ENCODE data around the gene RBBP5. TPM values are rescaled to one million over a fixed set of nuclear protein-coding genes. Genes with fewer than 3 reads are reported as not detected.

Gene RBBP5
- total RNA-seq, 4 donors from 2014 or later: 14.4 to 25.1 (median 21.2) TPM

- TF ChIP-seq POLR2A (IDR thresholded peaks at IDR 0.05): no peak
- no peak for TF ChIP-seq CTCF (IDR thresholded peaks at IDR 0.05 in 4 of 5, conservative IDR thresholded peaks at IDR 0.05 in 1 of 5)
- Histone ChIP-seq H3K9me3 (no peaks in the 10 kb centered on the region), H3K4me1 (no peaks in the 10 kb centered on the region), H3K27me3 (no peaks in the 10 kb centered on the region), H3K4me3 (no peak overlapping the region), H3K27ac (no peak overlapping the region), H3K36me3 (no peaks in the 10 kb centered on the region)
- DNase-seq (no peak), ATAC-seq (no peak)
- intact Hi-C loops (cut with DNase I; ENCODE audit: low total_unique reads) (no loop called here), in situ Hi-C loops (cut with MboI; ENCODE audit: low sequenced_read_pairs in 4 of 4) (loop anchor here in 1 of 4 donors (10.0 kb wide), 1 partner anchor 94 kb away; no protein-coding TSS in a partner anchor)
These were observed 53.2 kb downstream of the RBBP5 start for GRCh38 chr1:205068457-205069040.

GRCh38 chr1:205068001-205068400, 53.8 kb downstream of the RBBP5 start:
- Histone ChIP-seq H3K4me1 (no peaks in the 10 kb centered on the region), H3K36me3 (no peaks in the 10 kb centered on the region), H3K4me3 (no peak overlapping the region), H3K27me3 (no peaks in the 10 kb centered on the region), H3K27ac (no peak overlapping the region), H3K9me3 (no peaks in the 10 kb centered on the region)
- no peak for ATAC-seq
- intact Hi-C loops (cut with DNase I; ENCODE audit: low total_unique reads): no loop called here
- in situ Hi-C loops (cut with MboI; ENCODE audit: low sequenced_read_pairs in 4 of 4): loop anchor here in 1 of 4 donors (10.0 kb wide), 1 partner anchor 93 kb away; no protein-coding TSS in a partner anchor
- TF ChIP-seq CTCF (IDR thresholded peaks at IDR 0.05 in 4 of 5, conservative IDR thresholded peaks at IDR 0.05 in 1 of 5): no peak
- no peak for TF ChIP-seq POLR2A (IDR thresholded peaks at IDR 0.05)
- no peak for DNase-seq

GRCh38 chr1:205067031-205067430, 54.7 kb downstream of the RBBP5 start:
- TF ChIP-seq POLR2A (IDR thresholded peaks at IDR 0.05) (no peak), CTCF (IDR thresholded peaks at IDR 0.05 in 4 of 5, conservative IDR thresholded peaks at IDR 0.05 in 1 of 5) (no peak)
- in situ Hi-C loops (cut with MboI; ENCODE audit: low sequenced_read_pairs in 4 of 4): loop anchor here in 1 of 4 donors (10.0 kb wide), 1 partner anchor 92 kb away; no protein-coding TSS in a partner anchor
- Histone ChIP-seq H3K9me3 (no peaks in the 10 kb centered on the region), H3K4me3 (no peak overlapping the region), H3K27me3 (no peaks in the 10 kb centered on the region), H3K4me1 (no peaks in the 10 kb centered on the region), H3K36me3 (no peaks in the 10 kb centered on the region), H3K27ac (no peak overlapping the region)
- intact Hi-C loops (cut with DNase I; ENCODE audit: low total_unique reads): no loop called here
- ATAC-seq: no peak
- no peak for DNase-seq

- DNase-seq (no peak), ATAC-seq (no peak)
- in situ Hi-C loops (cut with MboI; ENCODE audit: low sequenced_read_pairs in 4 of 4) (loop anchor here in 1 of 4 donors (10.0 kb wide), 1 partner anchor 91 kb away; no protein-coding TSS in a partner anchor), intact Hi-C loops (cut with DNase I; ENCODE audit: low total_unique reads) (no loop called here)
- Histone ChIP-seq H3K36me3 (no peaks in the 10 kb centered on the region), H3K27me3 (no peaks in the 10 kb centered on the region), H3K4me3 (no peak overlapping the region), H3K4me1 (no peaks in the 10 kb centered on the region), H3K27ac (no peak overlapping the region), H3K9me3 (no peaks in the 10 kb centered on the region)
- no peak for TF ChIP-seq POLR2A (IDR thresholded peaks at IDR 0.05)
- TF ChIP-seq CTCF (IDR thresholded peaks at IDR 0.05 in 4 of 5, conservative IDR thresholded peaks at IDR 0.05 in 1 of 5): no peak
These were observed 55.5 kb downstream of the RBBP5 start for GRCh38 chr1:205066141-205066818.

Data from gastrocnemius medialis (tissue), 4 donors.